ENCODE data around the gene NCBP3. TPM values are rescaled to one million over a fixed set of nuclear protein-coding genes. Genes with fewer than 3 reads are reported as not detected.

The NCBP3 gene
- total RNA-seq, 2 donors from 2014 or later, result 14.8 to 370 TPM

DNA sequence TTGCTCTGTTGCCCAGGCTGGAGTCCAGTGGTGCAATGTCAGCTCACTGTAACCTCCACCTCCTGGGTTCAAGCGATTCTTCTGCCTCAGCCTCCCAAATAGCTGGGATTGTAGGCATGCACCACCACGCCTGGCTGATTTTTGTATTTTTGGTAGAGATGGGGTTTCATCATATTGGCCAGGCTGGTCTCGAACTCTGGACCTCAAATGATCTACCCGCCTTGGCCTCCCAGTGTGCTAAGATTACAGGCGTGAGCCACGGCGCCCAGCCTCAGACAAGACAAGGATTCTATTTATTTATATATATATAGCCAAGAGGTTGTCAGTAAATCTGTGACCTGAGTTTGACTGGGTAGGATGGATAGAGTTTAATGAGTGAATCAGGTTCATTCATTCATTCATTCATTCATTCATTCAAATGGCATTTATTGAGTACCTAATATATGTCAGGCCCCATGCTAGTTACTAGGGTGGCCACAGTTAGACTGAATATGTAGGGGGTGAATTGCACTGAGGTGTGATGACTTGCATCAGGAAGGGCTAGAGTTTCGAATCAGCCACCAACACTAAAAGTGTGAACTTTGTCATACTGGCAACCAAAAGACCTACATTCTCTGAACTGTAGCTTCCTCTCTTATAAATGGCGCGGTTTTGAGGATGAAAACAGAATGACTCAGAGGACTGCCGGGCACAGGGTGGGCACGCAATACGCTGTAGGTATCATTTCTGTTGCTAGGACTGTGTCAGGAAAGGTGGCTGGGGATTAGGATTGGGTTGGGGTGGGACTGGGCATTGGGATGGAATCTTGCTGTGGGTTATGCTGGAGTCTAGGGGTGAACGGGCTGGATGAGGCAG, 82.9 kb downstream of the NCBP3 start:
- no peaks in the 10 kb centered on the region for H3K4me1 ChIP-seq (replicated peaks)
- intact Hi-C loops (cut with DNase I), result no loop called here
- no peak overlapping the region for H3K4me3 ChIP-seq
- H3K27me3 ChIP-seq (replicated peaks; ENCODE audit: insufficient read depth), result no peaks in the 10 kb centered on the region
- H3K9me3 ChIP-seq, result no peaks in the 10 kb centered on the region
- DNase-seq (ENCODE audit: low spot score), result no peak
- no peak for TF ChIP-seq POLR2AphosphoS5 (IDR thresholded peaks at IDR 0.05)
- TF ChIP-seq, protein P1, sequence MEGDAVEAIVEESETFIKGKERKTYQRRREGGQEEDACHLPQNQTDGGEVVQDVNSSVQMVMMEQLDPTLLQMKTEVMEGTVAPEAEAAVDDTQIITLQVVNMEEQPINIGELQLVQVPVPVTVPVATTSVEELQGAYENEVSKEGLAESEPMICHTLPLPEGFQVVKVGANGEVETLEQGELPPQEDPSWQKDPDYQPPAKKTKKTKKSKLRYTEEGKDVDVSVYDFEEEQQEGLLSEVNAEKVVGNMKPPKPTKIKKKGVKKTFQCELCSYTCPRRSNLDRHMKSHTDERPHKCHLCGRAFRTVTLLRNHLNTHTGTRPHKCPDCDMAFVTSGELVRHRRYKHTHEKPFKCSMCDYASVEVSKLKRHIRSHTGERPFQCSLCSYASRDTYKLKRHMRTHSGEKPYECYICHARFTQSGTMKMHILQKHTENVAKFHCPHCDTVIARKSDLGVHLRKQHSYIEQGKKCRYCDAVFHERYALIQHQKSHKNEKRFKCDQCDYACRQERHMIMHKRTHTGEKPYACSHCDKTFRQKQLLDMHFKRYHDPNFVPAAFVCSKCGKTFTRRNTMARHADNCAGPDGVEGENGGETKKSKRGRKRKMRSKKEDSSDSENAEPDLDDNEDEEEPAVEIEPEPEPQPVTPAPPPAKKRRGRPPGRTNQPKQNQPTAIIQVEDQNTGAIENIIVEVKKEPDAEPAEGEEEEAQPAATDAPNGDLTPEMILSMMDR (IDR thresholded peaks at IDR 0.05), result no peak
- TF ChIP-seq POLR2A (IDR thresholded peaks at IDR 0.05), result no peak
- 92% methylated on average over 14 of the region's 14 CpGs for whole genome bisulfite sequencing
- no peaks in the 10 kb centered on the region for H3K36me3 ChIP-seq
- no peak overlapping the region for H3K27ac ChIP-seq

DNA sequence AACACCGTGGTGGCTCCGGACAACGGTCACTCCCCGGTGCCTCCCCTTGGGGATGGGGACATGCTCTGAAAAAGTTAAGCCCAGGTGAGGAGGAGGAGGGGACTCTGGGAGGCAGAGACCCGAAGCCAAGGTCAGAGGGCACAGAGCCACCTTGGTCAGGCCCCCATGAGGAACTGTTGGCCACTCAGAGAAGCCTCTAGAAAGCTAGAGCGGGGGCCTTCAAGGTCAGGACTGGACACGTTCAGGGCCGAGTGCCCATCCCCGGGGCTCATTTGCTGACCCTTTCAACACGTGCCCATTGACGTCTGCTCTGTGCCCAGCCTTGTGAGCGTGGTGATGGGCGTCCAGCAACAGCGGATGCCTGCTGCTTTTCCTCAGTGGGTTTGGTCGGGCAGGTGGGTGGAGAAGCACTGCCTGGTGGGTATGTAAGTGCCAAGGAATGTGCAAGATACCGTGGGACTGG, 84.1 kb downstream of the NCBP3 start:
- intact Hi-C loops (cut with DNase I), result no loop called here
- TF ChIP-seq POLR2A (IDR thresholded peaks at IDR 0.05) (no peak), POLR2AphosphoS5 (IDR thresholded peaks at IDR 0.05) (no peak)
- TF ChIP-seq, protein P1 (IDR thresholded peaks at IDR 0.05), result no peak
- no peaks in the 10 kb centered on the region for H3K4me1 ChIP-seq (replicated peaks)

DNA sequence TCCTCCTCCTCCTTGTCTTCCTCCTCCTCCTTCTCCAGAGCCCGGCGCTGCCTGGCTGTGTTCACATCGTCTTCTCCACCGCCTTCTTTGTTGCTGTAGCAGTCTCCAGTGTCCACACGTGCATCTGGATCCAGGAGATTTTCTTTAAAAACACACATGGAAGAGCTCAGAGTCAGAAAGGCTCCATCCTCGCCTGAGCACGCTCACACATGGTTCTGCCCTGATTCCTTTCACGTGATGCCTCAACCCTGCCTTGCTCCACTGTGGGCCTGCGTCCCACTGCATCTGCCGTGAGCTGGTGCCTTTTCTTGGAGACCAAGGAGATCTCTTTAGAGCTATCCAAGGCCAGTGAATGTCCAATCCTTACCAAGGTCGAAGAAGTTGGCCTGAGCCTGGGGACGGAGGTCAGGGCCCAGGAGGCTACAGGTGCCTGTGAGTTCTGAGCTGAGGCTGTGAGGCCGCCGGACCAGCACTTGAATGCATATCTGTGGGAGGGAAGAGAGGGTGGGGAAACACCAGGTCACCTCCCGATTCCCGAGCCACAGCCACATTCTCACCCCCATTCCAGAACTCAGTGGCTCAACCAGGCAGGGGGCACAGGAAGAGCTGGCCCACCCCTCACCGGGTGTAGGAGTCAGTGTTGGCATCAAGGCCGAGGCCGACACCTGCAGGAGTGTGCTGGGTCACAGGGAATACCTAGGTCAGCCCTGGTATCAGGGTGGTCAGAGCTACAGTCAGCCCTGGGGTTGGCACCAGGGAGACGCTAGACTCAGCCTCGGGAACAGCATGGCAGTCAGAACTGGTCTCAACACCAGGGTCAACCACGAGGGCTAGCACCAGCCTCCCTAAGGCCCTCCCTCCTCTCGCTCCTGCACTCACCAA, 84.8 kb downstream of the NCBP3 start:
- Histone ChIP-seq H3K4me3 (no peak overlapping the region), H3K27me3 (replicated peaks; ENCODE audit: insufficient read depth) (no peaks in the 10 kb centered on the region), H3K36me3 (no peaks in the 10 kb centered on the region), H3K9me3 (no peaks in the 10 kb centered on the region), H3K27ac (no peak overlapping the region), H3K4me1 (replicated peaks) (no peaks in the 10 kb centered on the region)
- no peak for TF ChIP-seq POLR2AphosphoS5 (IDR thresholded peaks at IDR 0.05)
- no peak for TF ChIP-seq POLR2A (IDR thresholded peaks at IDR 0.05)
- TF ChIP-seq, protein P1 (IDR thresholded peaks at IDR 0.05), result no peak
- WGBS, result 87% methylated on average over 23 of the region's 23 CpGs
- intact Hi-C loops (cut with DNase I), result no loop called here
- DNase-seq (ENCODE audit: low spot score), result no peak

More for the DNA sequence above, 84.1 kb downstream of the NCBP3 start:
- H3K4me3 ChIP-seq, result no peak overlapping the region
- H3K27me3 ChIP-seq (replicated peaks; ENCODE audit: insufficient read depth), result no peaks in the 10 kb centered on the region
- no peak for DNase-seq (ENCODE audit: low spot score)
- H3K36me3 ChIP-seq, result no peaks in the 10 kb centered on the region
- no peaks in the 10 kb centered on the region for H3K9me3 ChIP-seq
- WGBS, result 80% methylated on average over 16 of the region's 16 CpGs
- no peak overlapping the region for H3K27ac ChIP-seq

DNA sequence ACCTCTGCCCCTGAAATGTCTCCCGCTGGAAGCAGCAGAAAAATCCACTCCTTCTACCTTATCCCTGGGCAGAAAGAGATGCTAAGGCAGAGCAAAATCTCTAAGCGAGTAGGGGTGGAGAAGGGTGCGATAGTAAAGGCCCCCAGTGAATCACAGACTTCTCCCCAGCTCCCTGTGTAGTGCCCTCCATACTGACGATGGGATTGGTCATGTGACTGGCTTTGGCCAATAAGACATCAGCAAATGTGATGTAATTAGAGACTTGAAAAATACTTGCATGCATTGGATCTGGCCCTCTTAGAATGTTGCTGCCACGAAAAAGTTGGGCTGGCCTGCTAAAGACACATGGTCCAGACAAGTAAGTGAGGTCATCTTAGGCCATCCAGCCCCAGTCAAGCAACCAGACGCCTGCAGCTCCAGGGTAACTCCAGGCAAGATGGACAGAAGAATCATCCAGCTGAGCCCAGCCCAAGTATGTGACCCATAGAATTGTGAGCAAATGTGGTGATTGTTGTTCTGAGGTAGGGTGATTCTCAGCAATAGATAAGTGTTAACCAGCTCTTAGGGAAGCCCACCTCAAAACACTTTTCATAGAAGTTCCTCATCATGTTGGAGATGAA, 86.3 kb downstream of the NCBP3 start:
- WGBS, result 85% methylated on average over 6 of the region's 6 CpGs
- H3K36me3 ChIP-seq, result no peaks in the 10 kb centered on the region
- intact Hi-C loops (cut with DNase I), result no loop called here
- TF ChIP-seq POLR2A (IDR thresholded peaks at IDR 0.05) (no peak), POLR2AphosphoS5 (IDR thresholded peaks at IDR 0.05) (no peak)
- TF ChIP-seq, protein P1 (IDR thresholded peaks at IDR 0.05), result no peak
- no peak for DNase-seq (ENCODE audit: low spot score)
- H3K4me1 ChIP-seq (replicated peaks), result no peaks in the 10 kb centered on the region
- H3K9me3 ChIP-seq, result no peaks in the 10 kb centered on the region
- H3K4me3 ChIP-seq, result no peak overlapping the region
- H3K27me3 ChIP-seq (replicated peaks; ENCODE audit: insufficient read depth), result no peaks in the 10 kb centered on the region
- no peak overlapping the region for H3K27ac ChIP-seq

All from prostate gland (tissue), 2 donors.